SU-DHL-6 (cell line): ENCODE measurements around the gene SRGN.

Experiments used
- H2AFZ ChIP-seq: fragments of 200-600 bp; sonication (generic); 2 replicates; pipeline ENCODE4 v1.6.1; 2014; ENCODE audit warnings: low read depth, mild to moderate bottlenecking, moderate library complexity, mixed read lengths, antibody characterized with exemption, low read length; ENCODE audit not compliant: severe bottlenecking
- H3F3A ChIP-seq: fragments of 200-600 bp; shearing (Covaris generic); 2 replicates; pipeline ENCODE4 v1.6.0; 2016; ENCODE audit warnings: antibody characterized with exemption, mild to moderate bottlenecking; ENCODE audit not compliant: insufficient read depth
- H3K27ac ChIP-seq: fragments of 200-600 bp; sonication (generic); 2 replicates; pipeline ENCODE4 v1.5.1; 2016; ENCODE audit warnings: low read depth, mild to moderate bottlenecking, low read length, moderate library complexity, mixed read lengths
- H3K27me3 ChIP-seq: fragments of 200-600 bp; sonication (generic), shearing (Covaris generic); 2 replicates; pipeline ENCODE4 v1.6.0; 2014; ENCODE audit warnings: mild to moderate bottlenecking, low read length
- H3K36me3 ChIP-seq: fragments of 200-600 bp; sonication (generic); 2 replicates; pipeline ENCODE4 v1.6.1; 2014; ENCODE audit warnings: mild to moderate bottlenecking, low read length, mixed read lengths
- H3K4me2 ChIP-seq: fragments of 300-600, 200-600 bp; shearing (Covaris generic), sonication (generic); 2 replicates; pipeline ENCODE4 v1.6.0; 2014; ENCODE audit warnings: low read length, low read depth, mild to moderate bottlenecking; ENCODE audit not compliant: poor library complexity, severe bottlenecking
- H3K4me3 ChIP-seq: fragments of 200-600 bp; sonication (generic); 2 replicates; pipeline ENCODE4 v1.5.1; 2014; ENCODE audit warnings: antibody characterized with exemption, low read length, mild to moderate bottlenecking, mixed read lengths; ENCODE audit not compliant: insufficient read depth, poor library complexity, severe bottlenecking
- H3K79me2 ChIP-seq: fragments of 200-600 bp; sonication (generic); 2 replicates; pipeline ENCODE4 v1.6.1; 2014; ENCODE audit warnings: mild to moderate bottlenecking, low read length, moderate library complexity; ENCODE audit not compliant: insufficient read depth
- H3K9ac ChIP-seq: fragments of 200-600 bp; sonication (generic); 2 replicates; pipeline ENCODE4 v1.7.0; 2014; ENCODE audit warnings: mild to moderate bottlenecking, low read length
- H3K9me2 ChIP-seq: fragments of 200-600 bp; sonication (generic); replicated peaks from 2 replicates; pipeline ENCODE4 v1.6.1; 2014; ENCODE audit warnings: low read length; ENCODE audit not compliant: insufficient read depth
- H3K9me3 ChIP-seq: fragments of 200-600 bp; sonication (generic); 2 replicates; pipeline ENCODE4 v1.6.1; 2014; ENCODE audit warnings: low read length, mixed read lengths; ENCODE audit not compliant: insufficient read depth
- H4K20me1 ChIP-seq: fragments of 200-600 bp; sonication (generic); 2 replicates; pipeline ENCODE4 v1.6.1; 2014; ENCODE audit warnings: low read depth, mild to moderate bottlenecking, antibody characterized with exemption, low read length, moderate library complexity, mixed read lengths
- CTCF ChIP-seq: fragments of 200-600 bp; sonication (generic); IDR thresholded peaks from one replicate; pipeline ENCODE4 v1.5.1; 2017; ENCODE audit warnings: antibody characterized with exemption, mild to moderate bottlenecking, low read length, moderate library complexity; ENCODE audit not compliant: insufficient read depth, poor library complexity, severe bottlenecking
- EZH2phosphoT487 ChIP-seq: fragments of 200-600 bp; sonication (generic), shearing (Covaris generic); conservative IDR thresholded peaks from 2 replicates; pipeline ENCODE4 v1.6.1; 2018; ENCODE audit warnings: mild to moderate bottlenecking, antibody characterized with exemption, low read length, moderate library complexity, mixed read lengths

The SRGN gene

GRCh38 chr10:69062901-69063300 is 25.0 kb upstream of the SRGN start:
- Histone ChIP-seq H4K20me1 (no peaks in the 10 kb centered on the region), H3K4me3 (no peak overlapping the region), H3K4me2 (no peak overlapping the region), H3K27me3 (no peaks in the 10 kb centered on the region), H3K36me3 (no peaks in the 10 kb centered on the region), H3F3A (no peaks in the 10 kb centered on the region), H3K27ac (no peak overlapping the region), H3K9me3 (no peaks in the 10 kb centered on the region), H2AFZ (no peak overlapping the region), H3K79me2 (no peaks in the 10 kb centered on the region), H3K9me2 (no peaks in the 10 kb centered on the region), H3K9ac (no peak overlapping the region)
- TF ChIP-seq EZH2phosphoT487 (no peak), CTCF (no peak)

DNA sequence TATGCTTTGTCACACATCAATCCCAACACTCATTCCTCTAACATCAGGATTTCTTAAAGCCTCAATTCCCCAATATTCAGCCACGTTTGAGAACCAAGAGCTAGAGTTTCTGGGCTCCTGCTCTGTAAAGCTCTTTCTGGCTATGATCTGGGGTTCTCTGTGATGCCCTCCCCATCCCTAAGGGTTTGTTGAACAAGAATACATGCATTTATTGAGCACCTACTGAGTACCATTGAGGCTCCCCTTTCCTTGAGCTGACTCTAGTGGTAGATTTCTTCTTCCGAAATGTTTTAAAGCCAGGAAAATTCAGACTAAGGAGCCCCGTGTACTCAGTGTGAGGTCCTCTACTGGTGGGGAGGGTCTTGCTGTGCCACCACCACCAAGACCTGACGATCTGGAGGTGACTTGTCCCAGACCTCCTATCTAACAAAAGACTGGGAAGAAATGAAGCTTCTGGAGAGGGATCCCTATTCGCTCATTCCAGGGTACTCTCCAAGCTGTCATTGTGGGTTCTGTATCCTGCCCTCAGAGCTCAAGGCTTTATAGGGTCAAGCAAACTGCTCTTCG is 23.1 kb upstream of the SRGN start:
- Histone ChIP-seq H3K9me2 (no peaks in the 10 kb centered on the region), H3F3A (no peaks in the 10 kb centered on the region), H3K4me3 (no peak overlapping the region), H4K20me1 (no peaks in the 10 kb centered on the region), H3K4me2 (no peak overlapping the region), H2AFZ (no peak overlapping the region), H3K27ac (no peak overlapping the region), H3K9ac (no peak overlapping the region), H3K79me2 (no peaks in the 10 kb centered on the region), H3K27me3 (no peaks in the 10 kb centered on the region), H3K36me3 (no peaks in the 10 kb centered on the region), H3K9me3 (no peaks in the 10 kb centered on the region)
- TF ChIP-seq EZH2phosphoT487 (no peak), CTCF (no peak)

DNA sequence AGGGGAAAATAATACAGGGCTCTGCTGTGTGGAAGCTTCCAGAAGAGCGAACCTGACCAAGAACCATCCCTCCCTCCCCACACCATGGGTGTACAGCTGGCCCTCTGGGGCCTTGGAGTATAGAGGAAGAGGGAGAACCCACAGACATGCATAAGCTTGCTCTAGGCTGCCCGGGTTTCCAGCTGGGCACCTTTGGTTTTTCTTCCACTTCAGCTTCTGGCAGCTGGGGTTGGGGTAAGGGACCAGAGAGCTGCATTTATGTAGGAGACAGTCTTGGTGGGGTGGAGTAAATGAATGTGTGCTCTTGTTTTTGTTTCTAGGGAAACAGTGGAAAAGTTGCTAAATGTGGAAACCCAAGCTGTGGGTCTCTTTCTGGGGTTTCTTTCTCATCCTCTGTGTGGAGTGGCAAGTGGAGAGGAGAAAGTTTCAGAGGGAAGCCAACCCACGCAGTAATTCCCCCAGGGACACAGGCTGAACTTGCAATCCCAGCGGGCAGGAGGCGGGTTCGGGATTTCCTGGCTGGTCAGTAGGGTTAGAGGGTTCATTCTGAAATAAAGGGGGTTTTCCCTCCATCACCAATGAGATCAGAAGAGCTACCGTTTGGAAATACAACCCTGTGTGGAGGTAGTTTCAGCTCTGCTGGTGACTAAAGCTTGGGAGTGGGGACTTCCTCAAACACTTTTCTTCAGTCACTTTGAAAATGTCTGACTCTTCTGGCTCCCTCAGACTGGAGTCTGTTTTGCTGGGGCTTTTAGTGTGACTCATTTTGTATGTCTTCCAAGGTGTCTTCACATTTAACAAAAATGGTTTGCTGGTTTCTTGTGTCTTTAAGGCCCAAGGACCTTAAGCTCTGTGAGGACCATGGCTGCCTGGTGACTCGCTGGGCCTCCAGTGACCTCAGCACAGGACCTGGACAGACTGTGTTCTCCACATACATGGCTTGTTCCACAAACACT is 22.2 kb upstream of the SRGN start:
- H3K27ac ChIP-seq, result no peak overlapping the region
- no peaks in the 10 kb centered on the region for H3F3A ChIP-seq
- H3K9ac ChIP-seq, result no peak overlapping the region
- no peaks in the 10 kb centered on the region for H3K79me2 ChIP-seq
- no peak overlapping the region for H2AFZ ChIP-seq
- H3K9me3 ChIP-seq, result no peaks in the 10 kb centered on the region
- no peaks in the 10 kb centered on the region for H3K9me2 ChIP-seq
- no peak overlapping the region for H3K4me2 ChIP-seq
- no peak overlapping the region for H3K4me3 ChIP-seq
- TF ChIP-seq EZH2phosphoT487 (no peak), CTCF (no peak)
- no peaks in the 10 kb centered on the region for H3K27me3 ChIP-seq
- H4K20me1 ChIP-seq, result no peaks in the 10 kb centered on the region
- H3K36me3 ChIP-seq, result no peaks in the 10 kb centered on the region
